Measurements from ENCODE around the gene ARPP19. TPM values are rescaled to one million over a fixed set of nuclear protein-coding genes. Genes with fewer than 3 reads are reported as not detected.
"Not testable (repeated sequence)": the region's sequence is repeated elsewhere in the genome, so short reads cannot be mapped to it uniquely, and the experiment has no call there.

ARPP19 gene
- total RNA-seq, 3 donors from 2014 or later (not counting 1 experiment from before 2014, with no cell fraction given): 110 to 147 (median 121) TPM

DNA sequence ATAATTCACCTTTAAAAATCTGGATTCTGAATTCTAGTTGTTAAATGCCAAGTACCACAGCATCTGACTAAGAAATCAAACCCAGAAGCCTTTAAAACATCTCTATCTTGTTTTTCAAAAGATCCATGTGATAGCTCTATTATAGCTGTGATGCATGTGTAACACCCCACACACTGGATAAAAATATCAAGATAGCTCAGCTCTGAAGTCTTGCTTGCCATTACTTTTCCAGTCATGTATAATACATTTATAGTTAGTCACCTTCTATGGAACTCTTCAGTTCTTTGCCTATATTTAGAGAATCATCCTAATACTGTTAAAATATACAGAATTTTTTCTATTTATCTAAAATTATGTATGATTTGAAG is 11.6 kb downstream of the ARPP19 start:
- Mint-ChIP-seq H3K27me3 (ENCODE audit: low read depth in 2 of 2) (no peaks in the 10 kb centered on the region), H3K27ac (peak overlapping the region; percentile 35 to 88), H3K36me3 (peaks cover 9% of the 10 kb centered on the region)

DNA sequence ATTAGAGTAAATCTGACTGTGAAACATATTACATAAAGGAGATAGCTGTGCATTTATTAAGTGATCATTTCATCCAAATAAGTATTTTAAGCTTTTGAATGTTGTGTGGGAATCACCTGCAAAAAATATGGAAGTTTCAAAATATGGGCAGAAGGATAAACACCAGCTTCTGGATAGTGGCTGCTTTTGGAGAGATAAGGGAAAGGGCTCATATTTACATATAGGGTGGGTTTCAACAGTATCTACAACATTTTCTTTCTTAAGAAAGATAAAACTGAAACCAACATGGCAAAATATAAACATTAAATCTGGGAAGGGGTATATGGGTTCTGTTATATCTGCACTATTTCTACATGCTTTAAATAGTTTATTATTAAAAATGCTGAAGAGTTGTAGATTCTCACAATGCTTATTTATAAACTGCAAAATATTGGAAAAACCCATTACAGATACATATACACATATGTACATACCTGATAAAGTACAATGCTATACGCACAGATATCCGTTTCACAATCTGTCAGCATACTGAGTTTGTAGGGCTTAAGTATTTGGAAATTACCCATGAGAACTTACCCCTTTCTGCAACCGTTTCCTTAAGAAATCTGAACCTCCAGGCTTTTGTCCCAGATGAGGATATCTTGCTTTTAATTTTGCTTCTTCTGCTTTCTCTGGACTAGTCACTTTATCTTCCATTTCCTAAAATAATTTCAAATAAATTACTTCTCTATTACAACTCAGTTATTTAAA is 12.1 kb downstream of the ARPP19 start:
- DNase-seq (no peak), ATAC-seq (no peak)
- Mint-ChIP-seq H3K36me3 (peaks cover 9% of the 10 kb centered on the region), H3K27ac (peak overlapping the region; percentile 25 to 35), H3K4me3 (no peak overlapping the region), H3K27me3 (ENCODE audit: low read depth in 2 of 2) (no peaks in the 10 kb centered on the region), H3K9me3 (no peaks in the 10 kb centered on the region), H3K4me1 (peaks cover 48 to 51% of the 10 kb centered on the region in 2 donors)
- TF ChIP-seq, protein P1, sequence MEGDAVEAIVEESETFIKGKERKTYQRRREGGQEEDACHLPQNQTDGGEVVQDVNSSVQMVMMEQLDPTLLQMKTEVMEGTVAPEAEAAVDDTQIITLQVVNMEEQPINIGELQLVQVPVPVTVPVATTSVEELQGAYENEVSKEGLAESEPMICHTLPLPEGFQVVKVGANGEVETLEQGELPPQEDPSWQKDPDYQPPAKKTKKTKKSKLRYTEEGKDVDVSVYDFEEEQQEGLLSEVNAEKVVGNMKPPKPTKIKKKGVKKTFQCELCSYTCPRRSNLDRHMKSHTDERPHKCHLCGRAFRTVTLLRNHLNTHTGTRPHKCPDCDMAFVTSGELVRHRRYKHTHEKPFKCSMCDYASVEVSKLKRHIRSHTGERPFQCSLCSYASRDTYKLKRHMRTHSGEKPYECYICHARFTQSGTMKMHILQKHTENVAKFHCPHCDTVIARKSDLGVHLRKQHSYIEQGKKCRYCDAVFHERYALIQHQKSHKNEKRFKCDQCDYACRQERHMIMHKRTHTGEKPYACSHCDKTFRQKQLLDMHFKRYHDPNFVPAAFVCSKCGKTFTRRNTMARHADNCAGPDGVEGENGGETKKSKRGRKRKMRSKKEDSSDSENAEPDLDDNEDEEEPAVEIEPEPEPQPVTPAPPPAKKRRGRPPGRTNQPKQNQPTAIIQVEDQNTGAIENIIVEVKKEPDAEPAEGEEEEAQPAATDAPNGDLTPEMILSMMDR (IDR thresholded peaks at IDR 0.05): no peak
- 82% methylated on average over 1 of the region's 3 CpGs for WGBS (ENCODE audit: insufficient coverage)
- intact Hi-C loops (cut with micrococcal nuclease): no loop called here
- no peak overlapping the region for H3K27ac ChIP-seq (ENCODE audit: low read length)
- peaks cover 4% of the 10 kb centered on the region for H3K4me1 ChIP-seq (ENCODE audit: control insufficient read depth, insufficient read depth, low read length)
- H3K4me3 ChIP-seq (ENCODE audit: low read length): no peak overlapping the region
- H3K27me3 ChIP-seq (ENCODE audit: control insufficient read depth, insufficient read depth, low read length): no peaks in the 10 kb centered on the region
- peaks cover 27% of the 10 kb centered on the region for H3K36me3 ChIP-seq (ENCODE audit: control insufficient read depth, insufficient read depth, low read length)
- H3K9me3 ChIP-seq (ENCODE audit: control insufficient read depth, insufficient read depth, low read length): no peaks in the 10 kb centered on the region

More for the DNA sequence above, 11.6 kb downstream of the ARPP19 start:
- no peak for ATAC-seq
- no peak overlapping the region for H3K27ac ChIP-seq (ENCODE audit: low read length)
- H3K4me3 ChIP-seq (ENCODE audit: low read length): no peak overlapping the region
- Mint-ChIP-seq H3K4me1 (peaks cover 48 to 51% of the 10 kb centered on the region in 2 donors), H3K9me3 (no peaks in the 10 kb centered on the region), H3K4me3 (no peak overlapping the region)
- no peaks in the 10 kb centered on the region for H3K9me3 ChIP-seq (ENCODE audit: control insufficient read depth, insufficient read depth, low read length)
- intact Hi-C loops (cut with micrococcal nuclease): no loop called here
- H3K36me3 ChIP-seq (ENCODE audit: control insufficient read depth, insufficient read depth, low read length): peaks cover 22% of the 10 kb centered on the region
- no peaks in the 10 kb centered on the region for H3K27me3 ChIP-seq (ENCODE audit: control insufficient read depth, insufficient read depth, low read length)
- TF ChIP-seq, protein P1 (IDR thresholded peaks at IDR 0.05): no peak
- H3K4me1 ChIP-seq (ENCODE audit: control insufficient read depth, insufficient read depth, low read length): peaks cover 1% of the 10 kb centered on the region
- no peak for DNase-seq

DNA sequence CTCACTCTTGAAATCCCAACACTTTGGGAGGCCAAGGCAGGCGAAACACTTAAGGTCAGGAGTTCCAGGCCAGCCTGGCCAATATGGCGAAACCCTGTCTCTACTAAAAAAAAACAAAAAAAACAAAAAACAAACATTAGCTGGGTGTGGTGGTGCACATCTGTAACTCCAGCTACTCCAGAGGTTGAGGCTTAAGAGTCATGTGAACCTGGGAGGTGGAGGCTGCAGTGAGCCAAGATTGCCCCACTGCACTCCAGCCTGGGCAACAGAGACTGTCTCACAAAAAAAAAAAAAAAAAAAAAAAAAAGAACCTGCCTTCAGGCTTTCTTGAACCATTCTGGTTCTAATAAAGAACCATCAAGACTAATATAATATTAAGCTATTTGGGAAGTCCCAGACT is 16.5 kb downstream of the ARPP19 start:
- no peak overlapping the region for H3K4me3 Mint-ChIP-seq
- H3K27me3 Mint-ChIP-seq (ENCODE audit: low read depth in 2 of 2): no peaks in the 10 kb centered on the region
- no peaks in the 10 kb centered on the region for H3K9me3 Mint-ChIP-seq
- no peak overlapping the region for H3K27ac Mint-ChIP-seq
- H3K4me1 ChIP-seq (ENCODE audit: control insufficient read depth, insufficient read depth, low read length): peaks cover 4% of the 10 kb centered on the region
- H3K36me3 ChIP-seq (ENCODE audit: control insufficient read depth, insufficient read depth, low read length): peaks cover 51% of the 10 kb centered on the region
- no peak for ATAC-seq
- WGBS (ENCODE audit: insufficient coverage): 93% methylated on average over 2 of the region's 2 CpGs
- H3K9me3 ChIP-seq (ENCODE audit: control insufficient read depth, insufficient read depth, low read length): no peaks in the 10 kb centered on the region
- H3K27ac ChIP-seq (ENCODE audit: low read length): no peak overlapping the region
- peaks cover 18% of the 10 kb centered on the region for H3K36me3 Mint-ChIP-seq
- no peak overlapping the region for H3K4me3 ChIP-seq (ENCODE audit: low read length)
- TF ChIP-seq, protein P1 (IDR thresholded peaks at IDR 0.05): no peak
- no peak for DNase-seq
- peaks cover 16 to 19% of the 10 kb centered on the region in 2 donors for H3K4me1 Mint-ChIP-seq
- intact Hi-C loops (cut with micrococcal nuclease): no loop called here
- H3K27me3 ChIP-seq (ENCODE audit: control insufficient read depth, insufficient read depth, low read length): no peaks in the 10 kb centered on the region

DNA sequence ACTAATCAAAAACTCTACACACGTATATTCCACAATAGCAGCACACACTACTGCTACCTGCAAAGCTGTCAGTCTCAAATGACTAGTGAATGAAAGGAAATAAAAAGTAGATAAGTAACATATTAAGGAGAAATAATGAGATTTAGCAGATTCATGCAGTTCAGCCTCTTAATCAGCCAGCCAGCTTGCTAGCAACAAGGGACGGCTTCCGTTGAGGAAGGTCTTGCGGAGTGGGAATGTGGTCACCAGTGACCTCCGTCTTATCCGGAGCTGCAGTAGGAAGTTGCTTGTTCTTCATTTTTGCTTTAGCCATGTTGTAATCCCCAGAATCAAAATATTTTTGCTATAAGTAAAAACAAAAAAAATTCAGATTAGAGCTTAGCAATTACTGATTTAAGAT is 17.1 kb downstream of the ARPP19 start:
- H3K27me3 ChIP-seq (ENCODE audit: control insufficient read depth, insufficient read depth, low read length): no peaks in the 10 kb centered on the region
- H3K4me1 ChIP-seq (ENCODE audit: control insufficient read depth, insufficient read depth, low read length): peaks cover 5% of the 10 kb centered on the region
- no peaks in the 10 kb centered on the region for H3K9me3 Mint-ChIP-seq
- DNase-seq (no peak), ATAC-seq (peak in 1 of 3 donors; percentile 64)
- WGBS (ENCODE audit: insufficient coverage): 71% methylated on average over 6 of the region's 6 CpGs
- TF ChIP-seq, protein P1 (IDR thresholded peaks at IDR 0.05): no peak
- H3K27ac Mint-ChIP-seq: no peak overlapping the region
- peaks cover 18% of the 10 kb centered on the region for H3K36me3 Mint-ChIP-seq
- H3K27me3 Mint-ChIP-seq (ENCODE audit: low read depth in 2 of 2): no peaks in the 10 kb centered on the region
- no peak overlapping the region for H3K27ac ChIP-seq (ENCODE audit: low read length)
- no peak overlapping the region for H3K4me3 ChIP-seq (ENCODE audit: low read length)
- intact Hi-C loops (cut with micrococcal nuclease): no loop called here
- peak overlapping the region; percentile 15 for H3K4me3 Mint-ChIP-seq
- peaks cover 50% of the 10 kb centered on the region for H3K36me3 ChIP-seq (ENCODE audit: control insufficient read depth, insufficient read depth, low read length)
- peaks cover 18 to 21% of the 10 kb centered on the region in 2 donors for H3K4me1 Mint-ChIP-seq
- H3K9me3 ChIP-seq (ENCODE audit: control insufficient read depth, insufficient read depth, low read length): no peaks in the 10 kb centered on the region

DNA sequence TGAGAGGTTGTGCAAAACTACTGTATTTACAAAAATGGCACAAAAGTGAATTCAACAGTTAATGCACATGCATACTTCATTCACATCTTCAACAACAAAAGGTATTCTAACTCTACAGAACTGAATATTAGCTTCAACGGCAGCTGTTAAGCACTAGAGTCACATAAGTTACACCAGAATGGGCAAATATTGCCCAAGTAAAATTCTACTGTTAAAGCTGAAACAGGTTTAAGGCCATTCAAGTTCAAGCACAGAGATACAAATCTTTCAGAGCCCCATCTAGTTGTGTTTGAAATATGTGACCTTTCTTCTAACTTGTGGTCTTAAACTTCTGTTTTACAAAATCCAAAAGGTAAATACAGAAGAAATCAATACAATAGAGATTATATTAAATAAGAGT is 17.6 kb downstream of the ARPP19 start:
- H3K9me3 ChIP-seq (ENCODE audit: control insufficient read depth, insufficient read depth, low read length); H3K9me3 Mint-ChIP-seq; H3K27me3 Mint-ChIP-seq (ENCODE audit: low read depth in 2 of 2); H3K4me3 ChIP-seq (ENCODE audit: low read length); intact Hi-C loops (cut with micrococcal nuclease); H3K27ac Mint-ChIP-seq; H3K27me3 ChIP-seq (ENCODE audit: control insufficient read depth, insufficient read depth, low read length); H3K4me3 Mint-ChIP-seq; ATAC-seq; DNase-seq; H3K27ac ChIP-seq (ENCODE audit: low read length): not testable (repeated sequence)
- Histone ChIP-seq H3K36me3 (ENCODE audit: control insufficient read depth, insufficient read depth, low read length) (peaks cover 48% of the 10 kb centered on the region), H3K4me1 (ENCODE audit: control insufficient read depth, insufficient read depth, low read length) (peaks cover 10% of the 10 kb centered on the region)
- peaks cover 12% of the 10 kb centered on the region for H3K36me3 Mint-ChIP-seq
- 100% methylated on average over 1 of the region's 1 CpG for WGBS (ENCODE audit: insufficient coverage)
- peaks cover 18 to 21% of the 10 kb centered on the region in 2 donors for H3K4me1 Mint-ChIP-seq
